PC-9 (cell line): ENCODE measurements around the gene OGA. TPM values are rescaled to one million over a fixed set of nuclear protein-coding genes. Genes with fewer than 3 reads are reported as not detected.

Experiments used
- BruUV-seq: library from RNA; stranded (reverse); fragments of 400-500 nt; replicated peaks from 2 replicates; lab custom pipeline; 2021; lab: Mats Ljungman, UMichigan
- CTCF ChIA-PET: fragments of 300-600 bp; sonication (Branson Sonifier 250); formaldehyde crosslinking; loops from one replicate; lab custom pipeline; 2022; ENCODE audit warnings: antibody characterized with exemption; lab: Charles Lee
- POLR2A ChIA-PET: fragments of 300-600 bp; sonication (Branson Sonifier 250); formaldehyde crosslinking; loops from one replicate; lab custom pipeline; 2022; ENCODE audit warnings: antibody characterized with exemption; ENCODE audit not compliant: unreplicated experiment; lab: Charles Lee
- DNase-seq, 2 experiments: peaks; one replicate each; pipeline versions ENCODE4 v3.0.0 to v3.0.0-alpha.2; 2015 to 2022; ENCODE audit warnings: mixed read lengths in 1 of 2
- H2AFZ ChIP-seq: fragments of 200-600 bp; sonication (generic); 2 replicates; pipeline ENCODE4 v1.8.1; 2017; ENCODE audit warnings: antibody characterized with exemption
- H3F3A ChIP-seq: fragments of 200-600 bp; sonication (generic); 2 replicates; pipeline ENCODE4 v1.8.1; 2017; ENCODE audit warnings: antibody characterized with exemption, mild to moderate bottlenecking, low read depth; ENCODE audit not compliant: insufficient read depth
- H3K27ac ChIP-seq: fragments of 200-600 bp; sonication (generic); 2 replicates; pipeline ENCODE4 v1.6.1; 2016; ENCODE audit warnings: mixed run types
- H3K27me3 ChIP-seq: fragments of 200-600 bp; sonication (generic); 2 replicates; pipeline ENCODE4 v1.6.1; 2016; ENCODE audit warnings: low read depth, mixed run types; ENCODE audit not compliant: insufficient read depth
- H3K36me3 ChIP-seq: fragments of 200-600 bp; sonication (generic); 2 replicates; pipeline ENCODE4 v1.6.1; 2016; ENCODE audit warnings: low read depth, mixed run types
- H3K4me1 ChIP-seq: fragments of 200-600 bp; sonication (generic); replicated peaks from 2 replicates; pipeline ENCODE4 v1.6.1; 2016; ENCODE audit warnings: mixed run types; ENCODE audit not compliant: insufficient read depth
- H3K4me2 ChIP-seq: fragments of 200-600 bp; sonication (generic); 2 replicates; pipeline ENCODE4 v1.6.1; 2017; ENCODE audit warnings: mixed run types
- H3K4me3 ChIP-seq: fragments of 200-600 bp; sonication (generic); 2 replicates; pipeline ENCODE4 v1.6.1; 2016; ENCODE audit warnings: mixed run types
- H3K79me2 ChIP-seq: fragments of 200-600 bp; sonication (generic); 2 replicates; pipeline ENCODE4 v1.6.1; 2017; ENCODE audit warnings: low read depth, mixed run types
- H3K9me2 ChIP-seq: fragments of 200-600 bp; sonication (generic); 2 replicates; pipeline ENCODE4 v1.8.1; 2017; ENCODE audit warnings: mild to moderate bottlenecking; ENCODE audit not compliant: insufficient read depth
- H3K9me3 ChIP-seq: fragments of 200-600 bp; sonication (generic); 2 replicates; pipeline ENCODE4 v1.8.1; 2016; ENCODE audit warnings: low read depth; ENCODE audit not compliant: insufficient read depth
- H4K20me1 ChIP-seq: fragments of 200-600 bp; sonication (generic); 2 replicates; pipeline ENCODE4 v1.8.1; 2017; ENCODE audit not compliant: insufficient read depth
- CTCF ChIP-seq: fragments of 200-600 bp; sonication (generic); conservative IDR thresholded peaks from 2 replicates; pipeline ENCODE4 v1.6.1; 2017; ENCODE audit warnings: mixed run types, antibody characterized with exemption, mild to moderate bottlenecking, moderate library complexity
- EZH2 ChIP-seq: fragments of 200-600 bp; sonication (generic); IDR thresholded peaks from 2 replicates; pipeline ENCODE4 v1.8.0; 2017; ENCODE audit warnings: antibody characterized with exemption, low read depth
- intact Hi-C: fragments of 100-400 bp; cut with micrococcal nuclease; formaldehyde crosslinking; loops from one replicate; pipeline ENCODE4 v1.10.0; 2022; ENCODE audit not compliant: unreplicated experiment
- total RNA-seq: library from RNA; stranded (reverse); gene quantifications from 2 replicates; pipeline ENCODE4 v1.2.3, GENCODE V29; 2021

OGA gene
- total RNA-seq, 1 experiment from 2014 or later = 82.0 TPM

GRCh38 chr10:101775273-101776160 lies 42.7 kb downstream of the OGA start, which contains the start of gene FGF8:
FGF8 (minus strand) TSS chr10:101776114; CDS start chr10:101775900, 214 bp downstream.
- Histone ChIP-seq H3K27ac (no peak within 1 kb of the TSS), H3K4me1 (no peaks in the 10 kb centered on the region), H3K9me2 (no peaks in the 10 kb centered on the region), H3K79me2 (no peaks in the 10 kb centered on the region), H3K27me3 (no peaks in the 10 kb centered on the region), H3K4me3 (no peak within 1 kb of the TSS), H3K9me3 (no peaks in the 10 kb centered on the region), H2AFZ (no peak within 1 kb of the TSS), H3F3A (no peaks in the 10 kb centered on the region), H4K20me1 (no peaks in the 10 kb centered on the region), H3K36me3 (no peaks in the 10 kb centered on the region), H3K4me2 (no peak within 1 kb of the TSS)
- DNase-seq = no peak
- TF ChIP-seq CTCF = no peak
- TF ChIP-seq EZH2 = no peak
- BruUV-seq = no TSS peak
- intact Hi-C loops = loop anchor here (2.0 to 10.0 kb wide), 2 partner anchors 81 to 563 kb away; partner anchors contain the start of gene FBXW4
- ChIA-PET POLR2A (no interaction called here), CTCF (no interaction called here)

GRCh38 chr10:101774589-101775272 lies 43.5 kb downstream of the OGA start:
- DNase-seq = no peak
- no peaks in the 10 kb centered on the region for H3K36me3 ChIP-seq
- no peak overlapping the region for H3K4me3 ChIP-seq
- no peaks in the 10 kb centered on the region for H3K9me3 ChIP-seq
- no peaks in the 10 kb centered on the region for H3K4me1 ChIP-seq
- no peaks in the 10 kb centered on the region for H3K27me3 ChIP-seq
- no peaks in the 10 kb centered on the region for H3K9me2 ChIP-seq
- BruUV-seq = no TSS peak
- CTCF ChIA-PET = no interaction called here
- H2AFZ ChIP-seq = no peak overlapping the region
- H4K20me1 ChIP-seq = no peaks in the 10 kb centered on the region
- no peak for TF ChIP-seq CTCF
- TF ChIP-seq EZH2 = no peak
- intact Hi-C loops = loop anchor here (2.0 to 10.0 kb wide), 2 partner anchors 80 to 562 kb away; partner anchors contain the start of gene FBXW4
- H3K4me2 ChIP-seq = no peak overlapping the region
- H3F3A ChIP-seq = no peaks in the 10 kb centered on the region
- no peak overlapping the region for H3K27ac ChIP-seq
- H3K79me2 ChIP-seq = no peaks in the 10 kb centered on the region
- POLR2A ChIA-PET = no interaction called here

GRCh38 chr10:101773923-101774588 lies 44.2 kb downstream of the OGA start:
- no peaks in the 10 kb centered on the region for H3K9me2 ChIP-seq
- no peaks in the 10 kb centered on the region for H3K27me3 ChIP-seq
- no peaks in the 10 kb centered on the region for H3K4me1 ChIP-seq
- ChIA-PET CTCF (interaction anchor here (0.6 kb wide), 1 partner anchor 62 kb away, joined by 7 read pairs; no protein-coding TSS in a partner anchor), POLR2A (no interaction called here)
- H3K36me3 ChIP-seq = no peaks in the 10 kb centered on the region
- no peaks in the 10 kb centered on the region for H3K79me2 ChIP-seq
- no TSS peak for BruUV-seq
- no peaks in the 10 kb centered on the region for H4K20me1 ChIP-seq
- no peaks in the 10 kb centered on the region for H3F3A ChIP-seq
- intact Hi-C loops = loop anchor here (2.0 to 10.0 kb wide), 2 partner anchors 79 to 561 kb away; partner anchors contain the start of gene FBXW4
- no peak overlapping the region for H3K4me2 ChIP-seq
- no peak for TF ChIP-seq CTCF
- TF ChIP-seq EZH2 = no peak
- no peak overlapping the region for H3K4me3 ChIP-seq
- no peak overlapping the region for H2AFZ ChIP-seq
- H3K27ac ChIP-seq = no peak overlapping the region
- H3K9me3 ChIP-seq = no peaks in the 10 kb centered on the region
- no peak for DNase-seq
